Measurements from ENCODE around the gene DSC3.

GRCh38 chr18:30945761-30946160 is 96.8 kb downstream of the DSC3 start:
- TF ChIP-seq TAF1 (IDR thresholded peaks at IDR 0.05; ENCODE audit: borderline replicate concordance, low read depth, low read length): no peak
- no peak for TF ChIP-seq POLR2AphosphoS5 (IDR thresholded peaks at IDR 0.05; ENCODE audit: low read depth, low read length)

All from GM12892 (cell line).